Right ventricle myocardium inferior (tissue), 1 donor: Measurements from ENCODE around the gene C1orf198. TPM values are rescaled to one million over a fixed set of nuclear protein-coding genes. Genes with fewer than 3 reads are reported as not detected.

Experiments
- total RNA-seq: library from RNA; stranded (reverse); fragmentation: NEBNext Ultra II Directional; extraction: Animal tissue kit (Norgen Biotek cat#: 25700); gene quantifications from one replicate; pipeline ENCODE4 v1.2.1, GENCODE V29; 2021
- donor health status: DM: no; HTN: yes; CAD: no; lungs with severe emphysema.

The C1orf198 gene
- total RNA-seq, 1 donor from 2014 or later: 46.0 TPM

Other genes starting within 250 kb of the C1orf198 start
- gene COG2, start 226.0 kb downstream of the C1orf198 start, total RNA-seq: 28.1 TPM
- gene AGT, start 154.4 kb downstream of the C1orf198 start, total RNA-seq: 74.5 TPM
- gene CAPN9, start 121.1 kb downstream of the C1orf198 start, total RNA-seq: 0.27 TPM
- 6.7 TPM for gene TTC13, start 110.3 kb upstream of the C1orf198 start, total RNA-seq
- gene ARV1, start 110.6 kb upstream of the C1orf198 start, total RNA-seq: 17.3 TPM
- 8.9 TPM for gene FAM89A, start 171.7 kb upstream of the C1orf198 start, total RNA-seq